HCT116 (cell line): Measurements from ENCODE around the gene WNK2. TPM values are rescaled to one million over a fixed set of nuclear protein-coding genes. Genes with fewer than 3 reads are reported as not detected.

Experiments
- ATAC-seq: fragments of 200-7000 bp; cut with Tn5 transposase; 2 replicates; pipeline ENCODE4 v1.9.1; 2020; ENCODE audit warnings: mild to moderate bottlenecking, moderate library complexity
- BruUV-seq: library from RNA; stranded (reverse); fragments of 400-500 nt; replicated peaks from 2 replicates; lab custom pipeline; 2021; lab: Mats Ljungman, UMichigan
- CTCF ChIA-PET: fragments of 300-600 bp; sonication (Branson Sonifier 250); formaldehyde crosslinking; loops from one replicate; lab custom pipeline; 2021; ENCODE audit warnings: antibody characterized with exemption; lab: Charles Lee
- POLR2A ChIA-PET: fragments of 300-600, 350-600 bp; sonication (Branson Sonifier 250); formaldehyde crosslinking; loops from one replicate; lab custom pipeline; 2021; ENCODE audit warnings: antibody characterized with exemption; lab: Charles Lee
- RAD21 ChIA-PET, 2 experiments: fragments of 300-600 bp; sonication (Branson Sonifier 250); formaldehyde crosslinking; loops; one replicate each; lab custom pipeline; 2023; ENCODE audit warnings: low total read pairs in 2 of 2; ENCODE audit not compliant: uncharacterized antibody in 2 of 2, unreplicated experiment in 2 of 2, low non-redundant PET in 1 of 2; lab: Charles Lee
- DNase-seq: peaks from one replicate; pipeline ENCODE4 v3.0.0-alpha.2; 2010; ENCODE audit warnings: low read depth, low spot score
- H2AFZ ChIP-seq: fragments of 200-600 bp; shearing (Covaris generic), sonication (generic); 2 replicates; pipeline ENCODE4 v1.6.1; 2017; ENCODE audit warnings: low read depth, mixed run types, mixed read lengths, antibody characterized with exemption, low read length; ENCODE audit not compliant: poor library complexity, severe bottlenecking
- H3K27ac ChIP-seq: 2 replicates; pipeline ENCODE4 v1.5.1; 2012; ENCODE audit warnings: low read depth, low read length
- H3K27me3 ChIP-seq: fragments of 200-600 bp; sonication (generic); 2 replicates; pipeline ENCODE4 v1.6.1; 2016; ENCODE audit warnings: mixed run types, low read length, mixed read lengths; ENCODE audit not compliant: insufficient read depth
- H3K36me3 ChIP-seq, 2 experiments: fragments of 200-500 bp in 1 of 2; fragments of 200-600 bp in 1 of 2; sonication (Bioruptor generic) in 1 of 2; sonication (generic) in 1 of 2; 2 replicates each; pipeline versions ENCODE4 v1.5.1 to v1.6.1; 2014 to 2016; ENCODE audit warnings: low read length in 2 of 2, inconsistent platforms in 1 of 2, mixed read lengths in 1 of 2, mixed run types in 1 of 2; ENCODE audit not compliant: insufficient read depth in 2 of 2, control insufficient read depth in 1 of 2
- H3K4me1 ChIP-seq, 2 experiments: fragments of 200-600 bp in 1 of 2; sonication (generic) in 1 of 2; 2 replicates each; pipeline versions ENCODE4 v1.5.1 to v1.6.1; 2012 to 2017; ENCODE audit warnings: low read length in 2 of 2, inconsistent platforms in 1 of 2, mild to moderate bottlenecking in 1 of 2, mixed read lengths in 1 of 2, mixed run types in 1 of 2, moderate library complexity in 1 of 2; ENCODE audit not compliant: insufficient read depth in 2 of 2, control insufficient read depth in 1 of 2
- H3K4me2 ChIP-seq: fragments of 200-600 bp; sonication (generic); 2 replicates; pipeline ENCODE4 v1.6.1; 2017; ENCODE audit warnings: mixed run types, low read length, mixed read lengths
- H3K4me3 ChIP-seq, 2 experiments: fragments of 200-600 bp in 1 of 2; sonication (generic) in 1 of 2; replicated peaks in 1 of 2; 2 replicates each; pipeline ENCODE4 v1.5.1; 2011 to 2016; ENCODE audit warnings: low read length in 2 of 2, control low read depth in 1 of 2, low read depth in 1 of 2, mild to moderate bottlenecking in 1 of 2, mixed read lengths in 1 of 2, mixed run types in 1 of 2
- H3K79me2 ChIP-seq: fragments of 200-600 bp; sonication (generic); 2 replicates; pipeline ENCODE4 v1.6.1; 2017; ENCODE audit warnings: mild to moderate bottlenecking, mixed run types, low read length, moderate library complexity, mixed read lengths; ENCODE audit not compliant: insufficient read depth
- H3K9ac ChIP-seq: fragments of 200-600 bp; sonication (generic); 2 replicates; pipeline ENCODE4 v1.6.1; 2016; ENCODE audit warnings: low read length, mixed read lengths
- H3K9me2 ChIP-seq: fragments of 200-600 bp; sonication (generic), shearing (Covaris generic); 2 replicates; pipeline ENCODE4 v1.6.1; 2017; ENCODE audit warnings: mixed run types, mild to moderate bottlenecking, moderate library complexity; ENCODE audit not compliant: insufficient read depth
- H3K9me3 ChIP-seq, 2 experiments: fragments of 200-500 bp in 1 of 2; fragments of 200-600 bp in 1 of 2; sonication (Bioruptor generic) in 1 of 2; sonication (generic) in 1 of 2; 2 replicates each; pipeline ENCODE4 v1.6.1; 2014 to 2017; ENCODE audit warnings: low read length in 2 of 2, mixed read lengths in 2 of 2, inconsistent platforms in 1 of 2, low read depth in 1 of 2, mild to moderate bottlenecking in 1 of 2, mixed run types in 1 of 2, moderate library complexity in 1 of 2; ENCODE audit not compliant: control insufficient read depth in 1 of 2, insufficient read depth in 1 of 2
- H4K20me1 ChIP-seq: fragments of 200-600 bp; sonication (generic), shearing (Covaris generic); 2 replicates; pipeline ENCODE4 v1.6.1; 2017; ENCODE audit warnings: mixed run types, mild to moderate bottlenecking, moderate library complexity; ENCODE audit not compliant: insufficient read depth
- ATF3 ChIP-seq: IDR thresholded peaks from 2 replicates; pipeline ENCODE4 v1.6.1; 2012
- CBX3 ChIP-seq: IDR thresholded peaks from 2 replicates; pipeline ENCODE4 v1.6.1; 2012; ENCODE audit warnings: low read depth
- CEBPB ChIP-seq: IDR thresholded peaks from 2 replicates; pipeline ENCODE4 v1.6.1; 2012; ENCODE audit warnings: low read depth
- CTCF ChIP-seq, 3 experiments: fragments of 200-600 bp in 1 of 3; sonication (generic) in 1 of 3; IDR thresholded peaks in 2 of 3; conservative IDR thresholded peaks in 1 of 3; 2 replicates each; pipeline ENCODE4 v1.5.1; 2012 to 2017; ENCODE audit warnings: low read depth in 2 of 3, low read length in 2 of 3, antibody characterized with exemption in 1 of 3, borderline replicate concordance in 1 of 3, control low read depth in 1 of 3, mild to moderate bottlenecking in 1 of 3, mixed read lengths in 1 of 3, mixed run types in 1 of 3, moderate library complexity in 1 of 3; ENCODE audit not compliant: insufficient read depth in 1 of 3
- EGR1 ChIP-seq: IDR thresholded peaks from 2 replicates; pipeline ENCODE4 v1.6.1; 2012; ENCODE audit warnings: low read depth
- ELF1 ChIP-seq: IDR thresholded peaks from 2 replicates; pipeline ENCODE4 v1.6.1; 2012; ENCODE audit warnings: low read depth, borderline replicate concordance
- EZH2 ChIP-seq: fragments of 200-600 bp; sonication (generic); IDR thresholded peaks from 2 replicates; pipeline ENCODE4 v1.6.1; 2017; ENCODE audit warnings: antibody characterized with exemption, mixed run types
- FOSL1 ChIP-seq: IDR thresholded peaks from 2 replicates; pipeline ENCODE4 v1.6.1; 2012; ENCODE audit warnings: low read depth
- POLR2A ChIP-seq: IDR thresholded peaks from 2 replicates; pipeline ENCODE4 v1.7.0; 2011; ENCODE audit warnings: borderline replicate concordance; ENCODE audit not compliant: insufficient read depth, insufficient read length; ENCODE audit errors: extremely low read depth
- POLR2AphosphoS5 ChIP-seq: IDR thresholded peaks from 2 replicates; pipeline ENCODE4 v1.6.1; 2011; ENCODE audit warnings: mild to moderate bottlenecking, low read depth, low read length, moderate library complexity
- RAD21 ChIP-seq: IDR thresholded peaks from 2 replicates; pipeline ENCODE4 v1.6.1; 2012; ENCODE audit warnings: low read depth, mild to moderate bottlenecking
- SIN3A ChIP-seq: IDR thresholded peaks from 2 replicates; pipeline ENCODE4 v1.6.1; 2012; ENCODE audit warnings: low read depth
- SP1 ChIP-seq: IDR thresholded peaks from 2 replicates; pipeline ENCODE4 v1.6.1; 2012; ENCODE audit warnings: low read depth
- TCF7L2 ChIP-seq: IDR thresholded peaks from 2 replicates; pipeline ENCODE4 v1.7.0; 2011; ENCODE audit warnings: borderline replicate concordance, inconsistent platforms; ENCODE audit not compliant: insufficient read depth, insufficient read length; ENCODE audit errors: extremely low read depth
- ZNF274 ChIP-seq: fragments of 200-500 bp; sonication (Bioruptor generic); IDR thresholded peaks from 2 replicates; pipeline ENCODE4 v1.6.1; 2014; ENCODE audit warnings: mild to moderate bottlenecking, low read depth, low read length, inconsistent platforms
- intact Hi-C: fragments of 100-400 bp; cut with micrococcal nuclease; formaldehyde crosslinking; loops from 2 replicates; pipeline ENCODE4 v1.10.0; 2022
- total RNA-seq: library from RNA; stranded (reverse); gene quantifications from one replicate; pipeline ENCODE4 v1.2.1, GENCODE V29; 2021; ENCODE audit not compliant: unreplicated experiment
- TF ChIP-seq, protein P1 (sequence below): IDR thresholded peaks from 2 replicates; pipeline ENCODE4 v1.6.1; 2012
- TF ChIP-seq, protein P2 (sequence below): IDR thresholded peaks from 2 replicates; pipeline ENCODE4 v1.6.1; 2011; ENCODE audit warnings: mild to moderate bottlenecking, low read length, moderate library complexity; ENCODE audit not compliant: insufficient replicate concordance; ENCODE audit errors: extremely low read depth

The WNK2 gene
- total RNA-seq, 1 experiment from 2014 or later, result 24.4 TPM

- TF ChIP-seq ELF1, result no peak
- no peak for TF ChIP-seq ZNF274
- TF ChIP-seq CTCF (IDR thresholded peaks at IDR 0.05 in 2 of 3, conservative IDR thresholded peaks at IDR 0.05 in 1 of 3; ENCODE audit: borderline replicate concordance in 1 of 3, insufficient read depth in 1 of 3, low read depth in 2 of 3, low read length in 2 of 3), result no peak
- TF ChIP-seq SP1, result no peak
- TF ChIP-seq POLR2AphosphoS5, result no peak
- no peak for TF ChIP-seq POLR2A
- TF ChIP-seq TCF7L2, result no peak
- no peak for TF ChIP-seq FOSL1
- TF ChIP-seq RAD21, result no peak
- TF ChIP-seq EZH2, result no peak
- no peak for TF ChIP-seq ATF3
- TF ChIP-seq CBX3, result no peak
- TF ChIP-seq EGR1, result no peak
- TF ChIP-seq, protein P1, sequence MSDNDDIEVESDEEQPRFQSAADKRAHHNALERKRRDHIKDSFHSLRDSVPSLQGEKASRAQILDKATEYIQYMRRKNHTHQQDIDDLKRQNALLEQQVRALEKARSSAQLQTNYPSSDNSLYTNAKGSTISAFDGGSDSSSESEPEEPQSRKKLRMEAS, result no peak
- TF ChIP-seq SIN3A, result no peak
- no peak for TF ChIP-seq CEBPB
- TF ChIP-seq, protein P2, sequence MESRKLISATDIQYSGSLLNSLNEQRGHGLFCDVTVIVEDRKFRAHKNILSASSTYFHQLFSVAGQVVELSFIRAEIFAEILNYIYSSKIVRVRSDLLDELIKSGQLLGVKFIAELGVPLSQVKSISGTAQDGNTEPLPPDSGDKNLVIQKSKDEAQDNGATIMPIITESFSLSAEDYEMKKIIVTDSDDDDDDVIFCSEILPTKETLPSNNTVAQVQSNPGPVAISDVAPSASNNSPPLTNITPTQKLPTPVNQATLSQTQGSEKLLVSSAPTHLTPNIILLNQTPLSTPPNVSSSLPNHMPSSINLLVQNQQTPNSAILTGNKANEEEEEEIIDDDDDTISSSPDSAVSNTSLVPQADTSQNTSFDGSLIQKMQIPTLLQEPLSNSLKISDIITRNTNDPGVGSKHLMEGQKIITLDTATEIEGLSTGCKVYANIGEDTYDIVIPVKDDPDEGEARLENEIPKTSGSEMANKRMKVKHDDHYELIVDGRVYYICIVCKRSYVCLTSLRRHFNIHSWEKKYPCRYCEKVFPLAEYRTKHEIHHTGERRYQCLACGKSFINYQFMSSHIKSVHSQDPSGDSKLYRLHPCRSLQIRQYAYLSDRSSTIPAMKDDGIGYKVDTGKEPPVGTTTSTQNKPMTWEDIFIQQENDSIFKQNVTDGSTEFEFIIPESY, result no peak
- no TSS peak for BruUV-seq
These were observed 1.6 kb downstream of the WNK2 start for GRCh38 chr9:93185266-93186214.

More at GRCh38 chr9:93185266-93186214, 1.6 kb downstream of the WNK2 start:
- no peak overlapping the region for H3K4me2 ChIP-seq
- H3K27ac ChIP-seq, result no peak overlapping the region; the same call in 1 of the 2 replicates
- ChIA-PET POLR2A (no interaction called here), RAD21 (no interaction called here), CTCF (interaction anchor here (1.2 kb wide), 1 partner anchor 94 kb away, joined by 3 read pairs; no protein-coding TSS in a partner anchor)
- intact Hi-C loops, result no loop called here
- no peaks in the 10 kb centered on the region; a peak in 1 of 4 replicates for H3K36me3 ChIP-seq
- peaks cover 5 to 10% of the 10 kb centered on the region in 2 experiments for H3K4me1 ChIP-seq
- no peaks in the 10 kb centered on the region for H3K27me3 ChIP-seq
- no peak overlapping the region for H3K9ac ChIP-seq
- H2AFZ ChIP-seq, result no peak overlapping the region
- ATAC-seq (no peak), DNase-seq (no peak)
- H3K79me2 ChIP-seq, result peaks cover 28% of the 10 kb centered on the region; the same call in 1 of the 2 replicates
- no peaks in the 10 kb centered on the region for H3K9me2 ChIP-seq
- no peak overlapping the region for H3K4me3 ChIP-seq
- no peaks in the 10 kb centered on the region for H4K20me1 ChIP-seq
- H3K9me3 ChIP-seq, result no peaks in the 10 kb centered on the region
